NCI-H2081 (cell line): ENCODE measurements around the gene EPDR1.

ENCODE experiments used
- DNase-seq, 2 experiments: peaks; one replicate each; lab custom pipeline; 2025; lab: John Stamatoyannopoulos, UW

Gene EPDR1

GRCh38 chr7:37981664-37982063, 61.2 kb downstream of the EPDR1 start:
- no peak for DNase-seq

DNA sequence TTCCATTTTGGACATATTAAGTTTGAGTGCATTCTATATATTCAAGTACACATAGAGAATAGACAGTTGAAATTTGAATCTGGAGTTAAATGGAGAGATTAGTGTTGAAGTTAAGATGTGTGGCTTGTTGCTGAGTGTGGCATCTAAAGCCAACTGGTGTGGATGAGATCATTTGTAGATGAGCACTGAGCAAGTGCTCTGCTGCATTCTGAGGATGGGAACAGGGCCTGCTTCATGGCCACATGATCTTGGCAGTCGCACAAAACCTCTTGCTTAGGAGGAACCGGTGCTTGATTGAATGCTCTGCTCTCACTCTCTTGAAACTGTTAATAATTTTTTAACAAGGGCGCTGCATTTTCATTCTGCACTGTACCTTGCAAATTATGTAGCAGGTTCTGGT, 62.0 kb downstream of the EPDR1 start:
- DNase-seq = no peak

GRCh38 chr7:37984750-37985390, 64.4 kb downstream of the EPDR1 start:
- DNase-seq = no peak

DNA sequence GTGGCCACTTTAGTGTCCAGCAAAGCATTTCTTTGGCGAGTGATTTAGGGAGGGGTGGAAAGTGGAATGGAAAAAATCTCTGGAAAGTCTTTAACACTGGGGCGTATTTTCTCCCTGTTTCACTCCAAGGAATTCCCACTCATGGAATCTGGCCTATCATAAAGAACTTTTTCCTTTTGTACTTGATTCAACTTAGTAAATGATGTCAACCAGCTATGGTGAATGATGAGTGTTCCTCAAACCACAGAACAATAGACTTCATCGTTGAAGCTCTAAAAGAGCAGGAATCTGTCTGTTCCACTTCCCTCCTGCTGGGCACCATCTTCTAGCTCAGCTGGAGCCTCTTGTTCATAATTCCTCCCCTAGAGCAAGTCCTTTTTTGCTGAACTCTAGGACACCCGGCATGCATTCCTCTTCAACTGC, 66.5 kb downstream of the EPDR1 start:
- no peak for DNase-seq

DNA sequence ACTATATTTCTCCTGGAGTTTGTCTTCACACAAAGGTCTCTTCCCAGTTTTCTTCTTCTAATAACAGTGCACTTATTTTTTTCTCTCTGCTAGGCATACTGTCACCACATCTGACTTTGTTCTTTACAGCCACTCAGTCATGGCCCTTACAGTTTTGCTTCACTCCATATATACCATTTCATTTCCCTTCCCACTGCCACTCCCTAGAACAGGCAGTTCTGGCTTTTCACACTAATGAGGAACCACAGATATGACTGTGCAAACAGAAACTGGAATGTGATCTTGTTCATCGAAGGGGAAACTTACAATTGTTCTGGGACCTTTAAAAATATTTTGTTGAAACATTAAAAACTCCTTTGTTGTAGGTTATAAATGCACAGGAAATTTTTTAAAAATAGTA, 67.3 kb downstream of the EPDR1 start:
- DNase-seq = no peak

DNA sequence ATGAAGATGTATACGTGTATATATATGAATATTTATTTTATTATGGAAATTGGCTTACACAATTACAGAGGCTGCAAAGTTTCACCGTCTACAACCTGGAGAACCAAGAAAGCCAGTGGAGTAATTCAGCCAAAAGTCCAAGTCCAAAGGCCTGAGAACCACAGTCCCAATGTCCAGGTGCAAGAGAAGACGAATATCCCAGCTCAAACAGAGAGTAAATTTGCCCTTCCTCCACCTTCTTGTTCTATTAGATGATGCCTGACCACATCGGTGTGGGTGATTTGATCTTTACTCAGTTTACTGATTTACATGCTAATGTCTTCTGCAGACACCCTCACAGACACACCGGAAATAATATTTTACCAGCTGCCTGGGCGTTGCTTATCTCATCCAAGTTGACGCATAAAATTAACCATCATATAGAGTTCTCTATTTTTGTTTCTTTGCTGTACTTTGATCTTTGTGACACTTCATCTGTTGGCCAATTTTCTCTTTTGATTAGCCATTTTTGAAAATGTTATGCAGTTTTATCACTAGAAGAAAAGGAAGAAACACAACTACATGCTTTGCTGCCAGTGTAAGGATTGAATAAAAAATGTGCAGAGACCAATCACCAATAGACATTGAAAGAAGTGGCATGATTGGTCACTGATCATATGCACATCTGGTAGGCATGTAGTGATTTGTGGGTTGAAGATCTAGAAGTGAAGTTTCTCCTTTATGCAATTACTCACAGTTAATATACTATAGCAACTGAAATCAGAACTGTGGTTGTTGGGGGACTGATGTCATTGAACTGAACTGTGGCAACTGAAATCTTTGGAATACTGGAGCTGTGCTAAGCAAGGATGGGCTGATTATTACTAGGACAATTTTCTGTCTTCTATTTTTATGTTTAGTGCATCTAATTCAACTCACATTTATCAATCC, 68.5 kb downstream of the EPDR1 start:
- DNase-seq = no peak

DNA sequence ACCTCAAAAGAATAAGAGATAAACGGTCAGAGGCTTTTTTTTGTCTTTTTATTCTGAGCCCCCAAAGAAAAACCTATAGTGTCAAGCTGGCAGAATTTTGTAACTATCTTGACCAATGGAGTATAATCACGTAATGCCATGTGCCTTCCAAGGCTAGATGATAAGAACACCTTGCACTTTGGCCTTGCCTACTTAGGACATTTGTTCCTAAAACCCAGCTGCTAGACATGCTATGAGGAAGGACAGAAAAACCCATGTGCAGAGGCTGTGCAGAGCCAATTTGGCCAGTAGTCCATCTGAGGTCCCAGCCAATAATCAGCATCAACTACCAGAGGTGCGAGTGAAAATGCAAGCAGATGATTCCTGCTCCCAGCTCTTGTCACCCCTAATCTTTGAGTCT, 69.9 kb downstream of the EPDR1 start:
- DNase-seq = no peak

- no peak for DNase-seq
These were observed 72.6 kb downstream of the EPDR1 start for GRCh38 chr7:37993060-37993501.

DNA sequence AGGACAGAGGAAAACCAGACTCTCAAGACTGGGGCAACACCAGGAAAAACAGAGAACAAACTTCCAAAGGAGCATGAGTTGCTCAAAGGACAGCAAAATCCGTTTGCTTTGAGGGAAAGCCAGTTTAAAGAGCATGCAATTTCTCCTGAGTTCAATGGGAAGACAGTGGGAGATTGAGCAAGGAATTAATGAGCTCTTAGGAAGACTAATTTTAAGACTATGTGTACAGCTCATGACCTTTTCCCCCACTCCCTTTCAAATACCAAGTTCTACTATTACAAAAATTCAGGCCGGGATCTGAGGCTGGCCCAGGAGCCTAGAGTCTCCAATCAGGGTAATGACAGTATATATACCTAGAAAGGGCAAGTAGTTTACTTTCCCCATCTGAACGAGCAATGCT, 79.2 kb downstream of the EPDR1 start:
- DNase-seq = no peak

GRCh38 chr7:38000272-38000671, 79.8 kb downstream of the EPDR1 start:
- no peak for DNase-seq
